Stimulated activated CD4-positive, alpha-beta T cell treated with anti-CD3 and anti-CD28 coated beads, Interleukin-12 subunit alpha, Interleukin-12 subunit beta, amount 100 ng/mL, for 48 hours (primary cell): Measurements from ENCODE around the gene CTXN1.
"Not testable (repeated sequence)": the region's sequence is repeated elsewhere in the genome, so short reads cannot be mapped to it uniquely, and the experiment has no call there.

Experiments
- DNase-seq, 3 donors: peaks; one replicate each; pipeline ENCODE4 v3.0.0-alpha.2; 2020; ENCODE audit warnings: low read depth in 2 of 3, low spot score in 1 of 3

CTXN1 gene

GRCh38 chr19:7902796-7903243 is 23.1 kb downstream of the CTXN1 start:
- DNase-seq, result no peak

DNA sequence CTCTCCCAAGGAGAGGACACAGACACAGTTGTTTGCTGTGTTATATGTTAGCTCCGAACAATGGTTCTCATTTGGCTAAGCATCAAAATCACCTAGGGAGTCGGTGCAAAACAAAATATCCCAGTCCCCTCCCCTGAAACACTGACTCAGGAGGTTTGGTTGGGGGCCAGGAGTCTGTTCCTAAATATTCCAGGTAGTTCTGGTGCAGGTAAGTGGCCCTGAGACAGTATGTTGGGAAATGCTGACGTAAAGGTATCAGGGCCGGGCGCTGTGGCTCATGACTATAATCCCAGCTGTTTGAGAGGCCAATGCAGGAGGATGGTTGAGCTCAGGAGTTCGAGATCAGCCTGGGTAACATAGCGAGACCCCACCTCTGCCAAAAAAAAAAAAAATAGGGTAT is 24.6 kb downstream of the CTXN1 start:
- DNase-seq, result no peak

DNA sequence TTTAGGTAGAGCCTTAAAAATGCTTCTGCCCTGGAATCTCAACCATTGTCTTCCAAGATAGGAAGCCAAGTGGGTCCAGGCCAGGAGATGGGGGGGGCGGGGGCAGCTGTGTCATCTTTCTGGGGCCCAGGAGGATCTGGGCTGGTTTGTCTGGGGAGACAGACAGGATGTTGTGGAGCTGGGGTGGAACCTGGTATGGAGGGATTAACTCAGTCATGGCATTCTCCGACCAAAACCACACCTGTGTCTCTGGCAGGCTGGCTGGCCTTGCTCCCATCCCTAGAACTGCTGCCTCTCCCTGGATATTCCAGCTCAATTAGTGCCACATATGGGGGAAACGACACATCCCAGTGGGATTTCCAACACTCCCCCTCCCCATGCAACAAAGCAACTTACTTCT is 25.0 kb downstream of the CTXN1 start:
- no peak for DNase-seq

GRCh38 chr19:7900401-7900870 is 25.5 kb downstream of the CTXN1 start:
- DNase-seq, result no peak

GRCh38 chr19:7899751-7900378 is 26.1 kb downstream of the CTXN1 start:
- DNase-seq, result no peak

DNA sequence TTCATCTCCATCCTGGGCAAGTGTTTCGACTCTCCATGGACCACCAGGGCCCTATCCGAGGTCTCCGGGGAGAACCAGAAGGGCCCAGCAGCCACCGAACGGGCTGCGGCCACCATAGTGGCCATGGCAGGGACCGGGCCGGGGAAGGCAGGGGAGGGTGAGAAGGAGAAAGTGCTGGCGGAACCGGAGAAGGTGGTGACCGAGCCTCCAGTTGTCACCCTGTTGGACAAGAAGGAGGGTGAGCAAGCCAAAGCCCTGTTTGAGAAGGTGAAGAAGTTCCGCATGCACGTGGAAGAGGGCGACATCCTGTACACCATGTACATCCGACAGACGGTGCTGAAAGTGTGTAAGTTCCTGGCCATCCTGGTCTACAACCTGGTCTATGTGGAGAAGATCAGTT is 27.0 kb downstream of the CTXN1 start:
- DNase-seq, result no peak

DNA sequence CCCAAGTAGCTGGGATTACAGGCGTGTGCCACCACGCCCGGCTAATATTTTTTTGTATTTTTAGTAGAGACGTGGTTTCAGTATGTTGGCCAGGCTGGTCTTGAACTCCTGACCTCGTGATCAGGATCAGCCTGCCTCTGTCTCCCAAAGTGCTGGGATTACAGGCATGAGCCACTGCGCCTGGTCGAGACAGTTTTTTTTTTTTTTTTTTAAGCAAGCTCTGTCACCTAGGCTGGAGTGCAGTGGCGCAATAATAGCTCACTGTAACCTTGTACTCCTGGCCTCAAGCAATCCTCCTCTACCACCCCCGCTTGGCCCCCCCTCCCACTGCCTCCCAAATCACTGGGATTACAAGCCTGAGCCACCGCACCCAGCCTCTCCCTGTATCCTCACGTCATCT is 28.6 kb downstream of the CTXN1 start:
- DNase-seq, result no peak

DNA sequence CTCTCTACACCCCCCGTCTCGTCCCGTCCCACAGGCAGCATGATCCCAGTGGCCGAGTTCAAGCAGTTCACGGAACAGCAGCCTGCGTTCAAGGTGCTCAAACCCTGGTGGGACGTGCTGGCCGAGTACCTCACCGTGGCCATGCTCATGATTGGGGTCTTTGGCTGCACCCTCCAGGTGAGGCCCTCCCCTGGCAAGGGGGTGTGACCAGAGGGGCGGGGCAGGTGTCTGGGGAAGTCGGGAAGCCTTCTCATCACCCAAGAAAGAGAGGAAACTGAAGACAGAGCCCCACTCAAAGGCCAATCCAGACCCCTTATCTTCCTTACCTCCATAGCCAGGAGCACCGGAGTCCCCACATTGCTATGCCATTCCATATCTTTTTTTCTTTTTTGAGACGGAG is 30.4 kb downstream of the CTXN1 start:
- no peak for DNase-seq

DNA sequence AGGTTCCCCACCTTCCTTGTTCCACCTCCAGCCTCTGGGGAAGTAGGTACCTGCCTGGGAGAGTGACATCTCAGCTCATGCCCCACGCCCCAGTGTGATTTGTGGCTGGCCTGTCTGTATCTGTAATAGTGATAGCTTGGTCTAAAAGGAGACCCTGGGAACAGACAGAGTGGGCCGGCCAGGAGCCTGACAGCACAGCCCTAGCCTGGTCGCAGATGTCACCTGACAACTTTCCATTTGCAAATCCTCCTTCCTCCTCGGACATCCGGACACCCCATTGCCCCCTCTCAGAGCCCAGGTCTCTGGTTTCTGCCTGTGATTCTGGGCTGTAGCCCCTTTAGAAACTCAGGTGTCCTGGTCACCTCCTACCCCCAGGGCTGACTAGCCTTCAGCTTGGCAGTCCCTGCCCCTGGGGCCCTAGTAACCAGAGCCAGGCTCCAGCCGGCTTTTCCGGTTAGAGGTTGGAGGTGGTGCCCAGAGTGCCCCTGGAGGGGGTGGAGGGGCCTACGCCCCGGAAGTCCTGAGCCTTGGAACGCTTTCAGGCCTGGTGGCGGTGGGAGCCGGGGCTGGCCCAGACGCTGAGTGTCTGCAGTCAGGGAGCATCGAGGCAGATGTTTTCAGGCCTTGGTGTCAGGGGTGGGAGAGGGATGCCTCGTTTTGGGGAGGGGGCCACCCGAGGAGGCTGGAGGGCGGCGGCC is 31.2 kb downstream of the CTXN1 start:
- DNase-seq, result no peak

DNA sequence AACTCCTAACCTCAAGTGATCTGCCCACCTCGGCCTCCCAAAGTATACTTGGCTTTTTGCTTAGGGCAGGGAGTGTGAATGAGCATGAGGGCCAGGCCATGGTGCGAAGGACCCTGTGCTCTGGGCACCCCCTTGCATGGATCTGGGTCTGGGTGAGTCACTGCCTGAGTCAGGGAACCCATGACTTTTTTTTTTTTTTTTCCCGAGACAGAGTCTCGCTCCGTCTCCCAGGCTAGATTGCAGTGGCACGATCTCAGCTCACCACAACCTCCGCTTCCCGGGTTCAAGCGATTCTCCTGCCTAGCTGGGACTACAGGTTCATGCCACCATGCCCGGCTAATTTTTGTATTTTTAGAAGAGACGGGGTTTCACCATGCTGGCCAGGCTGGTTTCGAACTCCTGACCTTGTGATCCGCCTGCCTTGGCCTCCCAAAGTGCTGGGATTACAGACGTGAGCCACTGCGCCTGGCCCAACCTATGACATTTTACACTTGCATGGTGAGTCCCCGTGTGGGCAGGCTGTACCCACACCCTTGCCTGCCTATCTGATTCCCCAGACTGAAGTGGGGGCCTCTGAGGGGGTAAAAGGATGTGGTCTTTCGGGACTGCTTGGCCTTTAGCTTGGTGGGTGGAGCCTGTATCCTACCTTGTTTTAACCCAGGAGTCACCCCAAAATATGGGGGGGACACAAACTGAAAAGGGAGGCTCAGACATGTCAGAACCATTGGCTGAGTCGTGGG is 32.4 kb downstream of the CTXN1 start:
- DNase-seq, result not testable (repeated sequence)

GRCh38 chr19:7888826-7889217 is 37.1 kb downstream of the CTXN1 start:
- DNase-seq, result no peak

- peak in 1 of 3 donors; percentile 44 for DNase-seq
These were observed 37.6 kb downstream of the CTXN1 start, which contains the start of gene LRRC8E for GRCh38 chr19:7888145-7888825. Gene LRRC8E, plus strand, starts transcription at chr19:7888510. Its CDS starts 7,094 bp downstream, at chr19:7895604.

DNA sequence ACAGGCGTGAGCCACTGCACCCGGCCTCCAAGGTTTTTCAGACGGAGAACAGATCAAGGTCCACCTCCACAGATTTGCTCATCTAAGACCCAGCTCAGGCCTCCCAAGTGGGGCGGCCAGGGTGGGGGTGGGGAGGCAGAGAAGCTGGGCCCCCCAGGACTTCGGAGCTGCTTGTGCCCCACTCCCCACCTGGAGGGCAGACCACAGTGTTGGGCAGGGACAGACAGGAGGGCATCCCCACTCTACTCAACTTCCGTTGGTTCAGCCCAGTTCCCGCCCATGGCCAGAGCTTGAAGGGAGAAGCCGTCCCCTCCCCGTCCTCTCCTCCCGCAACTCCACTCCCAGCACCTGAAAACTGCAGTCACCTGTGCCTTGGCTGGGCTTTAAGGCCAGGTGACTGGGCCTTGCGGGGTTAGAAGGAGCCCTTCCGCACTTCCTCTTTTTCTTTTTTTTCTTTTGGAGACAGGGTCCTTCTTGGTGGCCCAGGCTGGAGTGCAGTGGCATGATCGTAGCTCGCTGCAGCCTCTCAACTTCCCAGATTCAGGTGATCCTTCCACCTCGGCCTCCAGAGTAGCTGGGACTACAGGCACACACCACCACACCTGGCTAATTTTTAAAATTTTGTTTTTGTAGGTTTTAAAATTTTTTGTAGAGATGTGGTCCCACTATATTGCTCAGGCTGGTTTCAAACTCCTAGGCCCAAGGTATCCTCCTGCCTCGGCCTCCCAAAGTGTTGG is 38.4 kb downstream of the CTXN1 start:
- no peak for DNase-seq

DNA sequence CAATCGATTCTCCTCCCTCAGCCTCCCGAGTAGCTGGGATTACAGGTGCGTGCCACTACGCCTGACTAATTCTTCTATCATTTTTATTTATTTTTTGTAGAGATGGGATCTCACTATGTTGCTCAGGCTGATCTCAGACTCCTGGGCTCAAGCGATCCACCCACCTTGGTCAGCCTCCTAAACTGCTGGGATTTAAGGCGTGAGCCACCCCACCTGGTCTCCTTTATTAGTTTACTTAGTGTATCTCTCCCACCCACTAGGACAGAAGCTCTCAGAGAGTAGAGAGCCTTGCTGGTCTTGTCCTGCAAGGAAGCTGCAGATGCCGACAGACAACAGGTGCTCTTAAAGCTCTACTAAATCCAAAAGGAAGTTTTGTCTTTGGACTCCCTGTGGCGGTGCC is 40.1 kb downstream of the CTXN1 start:
- DNase-seq, result no peak

DNA sequence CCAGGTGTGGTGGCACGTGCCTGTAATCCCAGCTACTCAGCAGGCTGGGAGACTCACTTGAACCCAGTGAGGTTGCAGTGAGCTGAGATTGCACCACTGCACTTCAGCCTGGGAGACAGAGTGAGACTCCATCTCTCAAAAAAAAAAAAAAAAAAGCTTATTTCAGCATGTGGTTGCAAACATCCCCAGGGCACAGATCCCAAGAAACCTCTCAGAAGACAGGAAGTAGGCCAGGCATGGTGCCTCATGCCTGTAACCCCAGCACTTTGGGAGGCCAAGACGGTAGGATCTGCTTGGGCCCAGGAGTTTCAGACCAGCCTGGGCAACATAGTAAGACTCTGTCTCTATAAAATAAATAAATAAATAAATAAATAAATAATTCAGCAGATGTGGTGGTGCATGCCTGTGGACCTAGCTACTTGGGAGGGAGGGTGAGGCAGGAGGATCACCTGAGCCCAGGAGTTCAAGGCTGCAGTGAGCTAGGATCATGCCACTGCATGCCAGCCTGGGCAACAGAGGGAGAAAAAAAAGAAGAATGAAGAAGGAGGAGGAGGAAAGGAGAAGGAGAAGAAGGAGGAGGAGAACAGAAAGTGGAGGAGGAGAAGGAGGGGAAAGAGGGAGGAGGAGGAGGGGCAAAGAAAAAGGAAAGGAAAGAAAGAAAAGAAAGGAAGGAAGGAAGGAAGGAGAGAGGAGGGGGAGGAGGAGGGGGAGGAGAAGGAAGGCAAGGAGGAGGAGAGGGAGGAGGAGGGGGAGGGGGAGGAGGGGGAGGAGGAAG is 42.0 kb downstream of the CTXN1 start:
- no peak for DNase-seq

DNA sequence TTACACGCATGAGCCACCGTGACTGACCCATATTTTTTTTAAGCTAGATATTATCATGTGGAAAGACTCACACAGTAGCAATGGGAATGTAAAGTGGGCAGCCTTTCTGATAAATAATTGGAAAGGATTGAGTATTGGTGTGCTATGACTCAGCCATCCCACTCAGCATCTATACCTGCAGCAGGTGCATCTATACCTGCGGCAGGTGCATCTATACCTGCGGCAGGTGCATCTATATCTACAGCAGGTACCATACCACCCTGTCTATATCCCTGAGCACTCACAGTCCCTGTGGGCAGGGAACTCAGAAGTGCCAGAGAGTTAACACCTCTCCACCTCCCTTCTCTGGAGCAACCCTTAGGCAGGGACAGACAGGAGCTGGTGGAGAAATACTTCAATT is 42.8 kb downstream of the CTXN1 start:
- no peak for DNase-seq

DNA sequence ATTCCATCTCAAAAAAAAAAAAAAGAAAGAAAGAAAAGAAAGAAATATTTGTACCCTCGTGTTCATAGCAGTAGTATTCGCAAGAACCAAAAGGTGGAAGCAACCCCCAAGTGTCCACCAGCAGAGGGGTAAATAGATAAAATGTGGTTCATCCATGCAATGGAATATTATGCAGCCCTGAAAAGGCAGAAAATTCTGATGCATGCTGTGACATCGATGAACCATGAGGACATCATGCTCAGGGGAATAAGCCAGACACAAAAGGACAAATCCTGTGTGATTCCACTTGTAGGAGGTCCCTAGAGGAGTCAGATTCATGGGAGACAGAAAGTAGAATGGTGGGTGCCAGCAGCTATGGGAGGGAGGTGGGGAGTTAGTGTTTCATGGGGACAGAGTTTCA is 44.0 kb downstream of the CTXN1 start:
- DNase-seq, result no peak

- DNase-seq, result no peak
These were observed 46.1 kb downstream of the CTXN1 start for GRCh38 chr19:7879836-7880235.

DNA sequence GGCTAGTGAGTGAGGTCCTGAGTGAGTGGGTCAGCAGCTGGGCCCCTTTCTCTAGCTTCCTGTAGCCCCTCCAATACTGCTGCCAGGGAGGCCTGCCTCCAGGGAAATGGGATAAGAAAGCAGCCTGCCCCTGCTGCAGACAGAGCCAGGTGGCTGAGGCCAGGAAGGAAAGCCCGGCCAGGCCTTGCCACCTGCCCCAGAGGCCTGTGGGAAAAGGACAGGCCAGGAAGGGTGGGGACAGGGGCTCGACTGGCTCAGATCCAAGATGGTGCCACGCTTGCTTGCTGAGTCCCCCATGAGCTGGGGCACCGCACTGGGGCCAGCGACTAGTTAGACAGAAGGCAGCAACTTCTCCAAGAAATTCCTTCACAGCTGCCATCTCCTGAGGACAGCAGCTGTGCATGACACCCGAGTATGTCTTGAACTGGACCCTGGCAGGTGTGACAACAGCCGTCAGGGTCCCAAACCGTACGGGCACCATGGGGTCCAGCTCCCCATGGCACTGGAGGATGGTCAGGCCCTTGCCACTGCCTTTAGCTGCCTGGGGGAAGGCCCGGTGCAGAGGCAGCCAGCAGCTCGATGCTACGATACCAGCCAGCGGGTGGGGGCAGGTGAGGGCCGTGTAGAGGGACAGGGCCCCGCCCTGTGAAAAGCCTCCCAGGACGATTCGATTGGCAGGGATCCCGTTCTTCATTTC is 46.7 kb downstream of the CTXN1 start:
- DNase-seq, result no peak
